Neural progenitor cell (in vitro differentiated cells): Measurements from ENCODE around the gene ERMARD.

ENCODE experiments used
- EZH2 ChIP-seq: fragments of 200-600 bp; sonication (generic); IDR thresholded peaks from 2 replicates; pipeline ENCODE4 v1.6.1; 2017; ENCODE audit warnings: antibody characterized with exemption, mild to moderate bottlenecking, moderate library complexity
- TF ChIP-seq, protein P1 (sequence below): fragments of 200-600 bp; sonication (generic); IDR thresholded peaks from 2 replicates; pipeline ENCODE4 v1.5.1; 2017; ENCODE audit warnings: antibody characterized with exemption, mild to moderate bottlenecking

DNA sequence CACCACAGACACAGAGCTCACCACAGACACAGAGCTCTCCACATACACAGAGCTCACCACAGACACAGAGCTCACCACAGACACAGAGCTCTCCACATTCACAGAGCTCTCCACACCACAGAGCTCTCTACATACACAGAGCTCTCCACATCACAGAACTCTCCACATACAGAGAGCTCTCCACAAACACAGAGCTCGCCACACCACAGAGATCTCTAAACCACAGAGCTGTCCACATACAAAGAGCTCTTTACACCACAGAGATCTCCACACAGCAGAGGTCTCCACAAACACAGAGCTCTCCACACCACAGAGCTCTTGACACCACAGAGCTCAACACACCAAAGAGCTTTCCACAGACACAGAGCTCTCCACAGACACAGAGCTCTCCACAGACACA is 55.8 kb downstream of the ERMARD start:
- TF ChIP-seq, protein P1, sequence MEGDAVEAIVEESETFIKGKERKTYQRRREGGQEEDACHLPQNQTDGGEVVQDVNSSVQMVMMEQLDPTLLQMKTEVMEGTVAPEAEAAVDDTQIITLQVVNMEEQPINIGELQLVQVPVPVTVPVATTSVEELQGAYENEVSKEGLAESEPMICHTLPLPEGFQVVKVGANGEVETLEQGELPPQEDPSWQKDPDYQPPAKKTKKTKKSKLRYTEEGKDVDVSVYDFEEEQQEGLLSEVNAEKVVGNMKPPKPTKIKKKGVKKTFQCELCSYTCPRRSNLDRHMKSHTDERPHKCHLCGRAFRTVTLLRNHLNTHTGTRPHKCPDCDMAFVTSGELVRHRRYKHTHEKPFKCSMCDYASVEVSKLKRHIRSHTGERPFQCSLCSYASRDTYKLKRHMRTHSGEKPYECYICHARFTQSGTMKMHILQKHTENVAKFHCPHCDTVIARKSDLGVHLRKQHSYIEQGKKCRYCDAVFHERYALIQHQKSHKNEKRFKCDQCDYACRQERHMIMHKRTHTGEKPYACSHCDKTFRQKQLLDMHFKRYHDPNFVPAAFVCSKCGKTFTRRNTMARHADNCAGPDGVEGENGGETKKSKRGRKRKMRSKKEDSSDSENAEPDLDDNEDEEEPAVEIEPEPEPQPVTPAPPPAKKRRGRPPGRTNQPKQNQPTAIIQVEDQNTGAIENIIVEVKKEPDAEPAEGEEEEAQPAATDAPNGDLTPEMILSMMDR, result no peak
- no peak for TF ChIP-seq EZH2
